ENCODE measurements around the gene REM1. TPM values are rescaled to one million over a fixed set of nuclear protein-coding genes. Genes with fewer than 3 reads are reported as not detected.
"Not testable (repeated sequence)": the region's sequence is repeated elsewhere in the genome, so short reads cannot be mapped to it uniquely, and the experiment has no call there.

REM1 gene
- total RNA-seq, 4 donors from 2014 or later, result 1.3 to 4.4 (median 2.9) TPM; not detected in 1

GRCh38 chr20:31446084-31446819 lies 28.8 kb upstream of the REM1 start:
- intact Hi-C loops (cut with DNase I; ENCODE audit: low total_unique reads), result no loop called here
- DNase-seq (ENCODE audit: low spot score in 2 of 2), result no peak
- no peak overlapping the region for H3K4me3 ChIP-seq (ENCODE audit: low read depth, poor library complexity, severe bottlenecking)
- TF ChIP-seq CTCF (IDR thresholded peaks at IDR 0.05), result no peak
- TF ChIP-seq POLR2A (IDR thresholded peaks at IDR 0.05), result no peak
- 71 to 80% methylated on average over 12 of the region's 12 CpGs for WGBS, 2 donors

GRCh38 chr20:31449511-31450414 lies 25.3 kb upstream of the REM1 start:
- TF ChIP-seq CTCF (IDR thresholded peaks at IDR 0.05) (no peak), POLR2A (IDR thresholded peaks at IDR 0.05) (no peak)
- intact Hi-C loops (cut with DNase I; ENCODE audit: low total_unique reads), result no loop called here
- WGBS, 2 donors, result 72 to 81% methylated on average over 8 of the region's 8 CpGs
- no peak overlapping the region for H3K4me3 ChIP-seq (ENCODE audit: low read depth, poor library complexity, severe bottlenecking)
- no peak for DNase-seq (ENCODE audit: low spot score in 2 of 2)

- H3K4me3 ChIP-seq (ENCODE audit: low read depth, poor library complexity, severe bottlenecking), result no peak overlapping the region
- no peak for DNase-seq (ENCODE audit: low spot score in 2 of 2)
- 44 to 48% methylated on average over 2 of the region's 2 CpGs for WGBS, 2 donors
- intact Hi-C loops (cut with DNase I; ENCODE audit: low total_unique reads), result no loop called here
- TF ChIP-seq CTCF (IDR thresholded peaks at IDR 0.05) (no peak), POLR2A (IDR thresholded peaks at IDR 0.05) (no peak)
These were observed 22.5 kb upstream of the REM1 start for GRCh38 chr20:31452575-31452974.

- no peak overlapping the region for H3K4me3 ChIP-seq (ENCODE audit: low read depth, poor library complexity, severe bottlenecking)
- 97 to 100% methylated on average over 1 of the region's 1 CpG for WGBS, 2 donors
- DNase-seq (ENCODE audit: low spot score in 2 of 2), result no peak
- intact Hi-C loops (cut with DNase I; ENCODE audit: low total_unique reads), result no loop called here
- TF ChIP-seq POLR2A (IDR thresholded peaks at IDR 0.05), result no peak
- no peak for TF ChIP-seq CTCF (IDR thresholded peaks at IDR 0.05)
These were observed 20.7 kb upstream of the REM1 start for GRCh38 chr20:31454361-31454760.

- no CpG with 5 or more reads among the region's 33 CpGs for WGBS, 2 donors
- DNase-seq (ENCODE audit: low spot score in 2 of 2); H3K4me3 ChIP-seq (ENCODE audit: low read depth, poor library complexity, severe bottlenecking); intact Hi-C loops (cut with DNase I; ENCODE audit: low total_unique reads): not testable (repeated sequence)
These were observed 4.1 kb upstream of the REM1 start for GRCh38 chr20:31470946-31471345.

Data from lower leg skin (tissue), 4 donors.